DOHH2 (cell line): ENCODE results near the gene DENND5B.

Experiments used
- H3F3A ChIP-seq: fragments of 200-600 bp; sonication (generic), shearing (Covaris generic); 2 replicates; pipeline ENCODE4 v1.6.0; 2016; ENCODE audit warnings: antibody characterized with exemption, mild to moderate bottlenecking; ENCODE audit not compliant: control insufficient read depth, insufficient read depth
- H3K27ac ChIP-seq: fragments of 200-600 bp; sonication (generic); 2 replicates; pipeline ENCODE4 v1.5.1; 2014; ENCODE audit warnings: low read depth, mild to moderate bottlenecking, low read length, moderate library complexity
- H3K27me3 ChIP-seq: fragments of 200-600 bp; sonication (generic); 2 replicates; pipeline ENCODE4 v1.6.1; 2014; ENCODE audit warnings: mild to moderate bottlenecking, low read length, mixed read lengths; ENCODE audit not compliant: control insufficient read depth
- H3K36me3 ChIP-seq: fragments of 200-600 bp; sonication (generic); 2 replicates; pipeline ENCODE4 v1.6.1; 2014; ENCODE audit warnings: mild to moderate bottlenecking, low read length, moderate library complexity, mixed read lengths; ENCODE audit not compliant: control insufficient read depth
- H3K4me1 ChIP-seq: fragments of 200-600 bp; sonication (generic); 2 replicates; pipeline ENCODE4 v1.6.1; 2014; ENCODE audit warnings: mild to moderate bottlenecking, low read length, mixed read lengths; ENCODE audit not compliant: control insufficient read depth
- H3K4me2 ChIP-seq: fragments of 200-600 bp; sonication (generic); 2 replicates; pipeline ENCODE4 v1.6.0; 2014; ENCODE audit warnings: mild to moderate bottlenecking, low read length, moderate library complexity
- H3K4me3 ChIP-seq: fragments of 200-600 bp; sonication (generic); 2 replicates; pipeline ENCODE4 v1.5.1; 2014; ENCODE audit warnings: mild to moderate bottlenecking, low read length, mixed read lengths
- H3K79me2 ChIP-seq: fragments of 200-600 bp; sonication (generic); 2 replicates; pipeline ENCODE4 v1.6.1; 2014; ENCODE audit warnings: mild to moderate bottlenecking, low read length, mixed read lengths; ENCODE audit not compliant: control insufficient read depth
- H3K9me2 ChIP-seq: fragments of 200-600 bp; sonication (generic); replicated peaks from 2 replicates; pipeline ENCODE4 v1.6.1; 2014; ENCODE audit warnings: mild to moderate bottlenecking, low read length, mixed read lengths; ENCODE audit not compliant: control insufficient read depth
- H3K9me3 ChIP-seq: fragments of 200-600 bp; sonication (generic); 2 replicates; pipeline ENCODE4 v1.6.1; 2014; ENCODE audit warnings: antibody characterized with exemption, low read length, mixed read lengths; ENCODE audit not compliant: control insufficient read depth, insufficient read depth
- H4K20me1 ChIP-seq: fragments of 200-600 bp; sonication (generic); 2 replicates; pipeline ENCODE4 v1.6.0; 2014; ENCODE audit warnings: low read depth, mild to moderate bottlenecking, antibody characterized with exemption, low read length, moderate library complexity; ENCODE audit not compliant: control insufficient read depth, insufficient read depth
- CTCF ChIP-seq: fragments of 200-600 bp; sonication (generic); IDR thresholded peaks from one replicate; pipeline ENCODE4 v1.5.1; 2014; ENCODE audit warnings: antibody characterized with exemption, mild to moderate bottlenecking, low read depth, low read length; ENCODE audit not compliant: poor library complexity, severe bottlenecking
- EZH2phosphoT487 ChIP-seq: fragments of 200-600 bp; sonication (generic); IDR thresholded peaks from 2 replicates; pipeline ENCODE4 v1.6.1; 2017; ENCODE audit warnings: borderline replicate concordance, mild to moderate bottlenecking, antibody characterized with exemption, low read length, moderate library complexity, mixed read lengths

The DENND5B gene

GRCh38 chr12:31627456-31628054 lies 36.6 kb upstream of the DENND5B start:
- no peaks in the 10 kb centered on the region for H4K20me1 ChIP-seq
- H3K27me3 ChIP-seq = no peaks in the 10 kb centered on the region
- H3K4me3 ChIP-seq = no peak overlapping the region
- no peak overlapping the region for H3K4me2 ChIP-seq
- no peak overlapping the region for H3K27ac ChIP-seq
- H3K36me3 ChIP-seq = no peaks in the 10 kb centered on the region
- no peaks in the 10 kb centered on the region for H3K79me2 ChIP-seq
- no peaks in the 10 kb centered on the region for H3K9me2 ChIP-seq
- TF ChIP-seq CTCF (no peak), EZH2phosphoT487 (no peak)
- H3F3A ChIP-seq = no peaks in the 10 kb centered on the region
- H3K4me1 ChIP-seq = peaks cover 38% of the 10 kb centered on the region
- no peaks in the 10 kb centered on the region for H3K9me3 ChIP-seq

- Histone ChIP-seq H3K4me2 (no peak overlapping the region), H3K79me2 (no peaks in the 10 kb centered on the region)
- no peak for TF ChIP-seq CTCF
- no peak for TF ChIP-seq EZH2phosphoT487
These were observed 35.5 kb upstream of the DENND5B start for GRCh38 chr12:31626270-31626995.

GRCh38 chr12:31622038-31622437 lies 31.1 kb upstream of the DENND5B start:
- Histone ChIP-seq H3K79me2 (no peaks in the 10 kb centered on the region), H3F3A (peaks cover 2% of the 10 kb centered on the region; the same call in 1 of the 2 replicates), H3K27ac (no peak overlapping the region), H3K9me3 (no peaks in the 10 kb centered on the region), H3K4me1 (peaks cover 11% of the 10 kb centered on the region), H3K4me3 (no peak overlapping the region), H3K4me2 (0 out of 2 replicates have a peak overlapping the region, but pooled peaks have one; percentile 0), H4K20me1 (no peaks in the 10 kb centered on the region), H3K27me3 (no peaks in the 10 kb centered on the region), H3K36me3 (no peaks in the 10 kb centered on the region), H3K9me2 (no peaks in the 10 kb centered on the region)
- TF ChIP-seq CTCF (no peak), EZH2phosphoT487 (no peak)

More at GRCh38 chr12:31626270-31626995, 35.5 kb upstream of the DENND5B start:
- Histone ChIP-seq H4K20me1 (no peaks in the 10 kb centered on the region), H3K9me2 (no peaks in the 10 kb centered on the region), H3K4me3 (no peak overlapping the region), H3K9me3 (no peaks in the 10 kb centered on the region), H3F3A (no peaks in the 10 kb centered on the region), H3K27ac (no peak overlapping the region), H3K36me3 (no peaks in the 10 kb centered on the region), H3K4me1 (peaks cover 33% of the 10 kb centered on the region), H3K27me3 (no peaks in the 10 kb centered on the region)
